SU-DHL-6 (cell line): ENCODE results near the gene CHRNA4.

ENCODE experiments used
- H2AFZ ChIP-seq: fragments of 200-600 bp; sonication (generic); 2 replicates; pipeline ENCODE4 v1.6.1; 2014; ENCODE audit warnings: low read depth, mild to moderate bottlenecking, moderate library complexity, mixed read lengths, antibody characterized with exemption, low read length; ENCODE audit not compliant: severe bottlenecking
- H3F3A ChIP-seq: fragments of 200-600 bp; shearing (Covaris generic); 2 replicates; pipeline ENCODE4 v1.6.0; 2016; ENCODE audit warnings: antibody characterized with exemption, mild to moderate bottlenecking; ENCODE audit not compliant: insufficient read depth
- H3K27ac ChIP-seq: fragments of 200-600 bp; sonication (generic); 2 replicates; pipeline ENCODE4 v1.5.1; 2016; ENCODE audit warnings: low read depth, mild to moderate bottlenecking, low read length, moderate library complexity, mixed read lengths
- H3K27me3 ChIP-seq: fragments of 200-600 bp; sonication (generic), shearing (Covaris generic); 2 replicates; pipeline ENCODE4 v1.6.0; 2014; ENCODE audit warnings: mild to moderate bottlenecking, low read length
- H3K36me3 ChIP-seq: fragments of 200-600 bp; sonication (generic); 2 replicates; pipeline ENCODE4 v1.6.1; 2014; ENCODE audit warnings: mild to moderate bottlenecking, low read length, mixed read lengths
- H3K4me2 ChIP-seq: fragments of 300-600, 200-600 bp; shearing (Covaris generic), sonication (generic); 2 replicates; pipeline ENCODE4 v1.6.0; 2014; ENCODE audit warnings: low read length, low read depth, mild to moderate bottlenecking; ENCODE audit not compliant: poor library complexity, severe bottlenecking
- H3K4me3 ChIP-seq: fragments of 200-600 bp; sonication (generic); 2 replicates; pipeline ENCODE4 v1.5.1; 2014; ENCODE audit warnings: antibody characterized with exemption, low read length, mild to moderate bottlenecking, mixed read lengths; ENCODE audit not compliant: insufficient read depth, poor library complexity, severe bottlenecking
- H3K79me2 ChIP-seq: fragments of 200-600 bp; sonication (generic); 2 replicates; pipeline ENCODE4 v1.6.1; 2014; ENCODE audit warnings: mild to moderate bottlenecking, low read length, moderate library complexity; ENCODE audit not compliant: insufficient read depth
- H3K9ac ChIP-seq: fragments of 200-600 bp; sonication (generic); 2 replicates; pipeline ENCODE4 v1.7.0; 2014; ENCODE audit warnings: mild to moderate bottlenecking, low read length
- H3K9me2 ChIP-seq: fragments of 200-600 bp; sonication (generic); replicated peaks from 2 replicates; pipeline ENCODE4 v1.6.1; 2014; ENCODE audit warnings: low read length; ENCODE audit not compliant: insufficient read depth
- H3K9me3 ChIP-seq: fragments of 200-600 bp; sonication (generic); 2 replicates; pipeline ENCODE4 v1.6.1; 2014; ENCODE audit warnings: low read length, mixed read lengths; ENCODE audit not compliant: insufficient read depth
- H4K20me1 ChIP-seq: fragments of 200-600 bp; sonication (generic); 2 replicates; pipeline ENCODE4 v1.6.1; 2014; ENCODE audit warnings: low read depth, mild to moderate bottlenecking, antibody characterized with exemption, low read length, moderate library complexity, mixed read lengths
- EZH2phosphoT487 ChIP-seq: fragments of 200-600 bp; sonication (generic), shearing (Covaris generic); conservative IDR thresholded peaks from 2 replicates; pipeline ENCODE4 v1.6.1; 2018; ENCODE audit warnings: mild to moderate bottlenecking, antibody characterized with exemption, low read length, moderate library complexity, mixed read lengths
- TF ChIP-seq, protein P1 (sequence below): fragments of 200-600 bp; sonication (generic); IDR thresholded peaks from one replicate; pipeline ENCODE4 v1.5.1; 2017; ENCODE audit warnings: antibody characterized with exemption, mild to moderate bottlenecking, low read length, moderate library complexity; ENCODE audit not compliant: insufficient read depth, poor library complexity, severe bottlenecking

Gene CHRNA4

DNA sequence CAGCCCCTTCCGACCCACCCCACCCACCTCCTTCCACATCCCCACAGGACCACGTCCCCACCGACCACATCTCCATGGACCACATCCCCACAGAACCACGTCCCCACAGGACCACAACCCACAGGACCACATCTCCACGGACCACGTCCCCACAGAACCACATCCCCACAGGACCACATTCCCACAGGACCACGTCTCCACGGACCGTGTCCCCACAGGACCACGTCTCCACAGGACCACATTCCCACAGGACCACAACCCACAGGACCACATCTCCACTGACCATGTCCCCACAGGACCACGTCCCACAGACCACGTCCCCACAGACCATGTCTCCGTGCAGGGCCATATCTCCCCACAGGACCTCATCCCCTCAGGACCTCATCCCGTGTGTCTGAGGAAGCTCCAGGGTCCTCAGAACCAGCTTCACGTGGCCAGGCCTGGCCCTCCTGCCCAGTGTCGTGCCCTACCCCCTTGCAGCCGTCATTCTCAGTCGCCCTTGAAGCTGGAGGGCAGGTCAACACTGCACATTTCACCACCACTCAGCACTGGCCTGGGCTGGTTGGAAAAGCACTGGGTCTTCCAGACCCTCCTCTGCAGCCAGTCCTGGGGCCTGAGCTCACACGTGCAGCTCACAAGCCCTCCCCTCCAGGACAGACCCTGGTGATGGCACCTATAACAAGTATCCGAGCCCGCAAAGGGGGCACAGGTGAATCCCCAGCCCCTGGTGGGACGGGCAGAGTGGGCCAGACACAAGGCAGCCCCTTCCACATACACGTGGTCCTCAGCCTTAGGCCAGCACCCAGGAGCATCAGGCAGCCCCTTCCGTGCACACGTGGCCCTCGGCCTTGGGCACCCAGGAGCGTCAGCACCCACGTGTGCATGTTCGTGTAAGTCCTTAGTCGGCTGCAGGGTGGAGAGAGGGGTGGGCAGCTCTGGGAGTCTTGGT, 3.9 kb downstream of the CHRNA4 start:
- Histone ChIP-seq H3K27me3 (no peaks in the 10 kb centered on the region), H3K9ac (no peak overlapping the region), H3F3A (no peaks in the 10 kb centered on the region), H2AFZ (no peak overlapping the region), H4K20me1 (no peaks in the 10 kb centered on the region), H3K9me3 (no peaks in the 10 kb centered on the region), H3K9me2 (no peaks in the 10 kb centered on the region), H3K36me3 (no peaks in the 10 kb centered on the region), H3K4me2 (no peak overlapping the region), H3K4me3 (no peak overlapping the region), H3K27ac (no peak overlapping the region), H3K79me2 (no peaks in the 10 kb centered on the region)
- TF ChIP-seq EZH2phosphoT487, result no peak
- TF ChIP-seq, protein P1, sequence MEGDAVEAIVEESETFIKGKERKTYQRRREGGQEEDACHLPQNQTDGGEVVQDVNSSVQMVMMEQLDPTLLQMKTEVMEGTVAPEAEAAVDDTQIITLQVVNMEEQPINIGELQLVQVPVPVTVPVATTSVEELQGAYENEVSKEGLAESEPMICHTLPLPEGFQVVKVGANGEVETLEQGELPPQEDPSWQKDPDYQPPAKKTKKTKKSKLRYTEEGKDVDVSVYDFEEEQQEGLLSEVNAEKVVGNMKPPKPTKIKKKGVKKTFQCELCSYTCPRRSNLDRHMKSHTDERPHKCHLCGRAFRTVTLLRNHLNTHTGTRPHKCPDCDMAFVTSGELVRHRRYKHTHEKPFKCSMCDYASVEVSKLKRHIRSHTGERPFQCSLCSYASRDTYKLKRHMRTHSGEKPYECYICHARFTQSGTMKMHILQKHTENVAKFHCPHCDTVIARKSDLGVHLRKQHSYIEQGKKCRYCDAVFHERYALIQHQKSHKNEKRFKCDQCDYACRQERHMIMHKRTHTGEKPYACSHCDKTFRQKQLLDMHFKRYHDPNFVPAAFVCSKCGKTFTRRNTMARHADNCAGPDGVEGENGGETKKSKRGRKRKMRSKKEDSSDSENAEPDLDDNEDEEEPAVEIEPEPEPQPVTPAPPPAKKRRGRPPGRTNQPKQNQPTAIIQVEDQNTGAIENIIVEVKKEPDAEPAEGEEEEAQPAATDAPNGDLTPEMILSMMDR, result no peak

DNA sequence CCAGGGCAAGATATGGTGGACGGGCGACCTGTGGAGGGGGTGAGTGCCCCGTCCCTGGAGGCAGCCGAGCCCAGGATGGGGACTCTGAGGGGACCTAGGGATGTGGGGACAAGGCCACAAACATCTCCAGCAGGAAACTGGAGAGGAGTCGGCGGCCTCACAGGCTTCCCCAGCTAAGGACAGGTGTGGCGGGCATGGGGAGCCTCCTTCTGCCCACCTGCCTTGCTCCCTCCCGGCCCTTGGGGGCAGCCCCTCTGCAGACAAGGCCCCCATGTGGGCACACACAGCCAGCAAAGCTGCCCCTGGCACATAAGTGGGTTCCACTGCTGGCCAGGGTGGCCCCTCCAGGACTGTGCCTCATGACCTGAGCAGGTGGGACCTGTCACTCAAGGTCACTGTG, 4.6 kb downstream of the CHRNA4 start:
- no peaks in the 10 kb centered on the region for H3K9me3 ChIP-seq
- no peak overlapping the region for H3K4me2 ChIP-seq
- H3K27me3 ChIP-seq, result no peaks in the 10 kb centered on the region
- no peak overlapping the region for H3K27ac ChIP-seq
- no peaks in the 10 kb centered on the region for H3F3A ChIP-seq
- H3K79me2 ChIP-seq, result no peaks in the 10 kb centered on the region
- H3K4me3 ChIP-seq, result no peak overlapping the region
- no peak overlapping the region for H2AFZ ChIP-seq
- H3K36me3 ChIP-seq, result no peaks in the 10 kb centered on the region
- no peaks in the 10 kb centered on the region for H3K9me2 ChIP-seq
- no peaks in the 10 kb centered on the region for H4K20me1 ChIP-seq
- no peak overlapping the region for H3K9ac ChIP-seq
- TF ChIP-seq, protein P1, result no peak
- no peak for TF ChIP-seq EZH2phosphoT487

DNA sequence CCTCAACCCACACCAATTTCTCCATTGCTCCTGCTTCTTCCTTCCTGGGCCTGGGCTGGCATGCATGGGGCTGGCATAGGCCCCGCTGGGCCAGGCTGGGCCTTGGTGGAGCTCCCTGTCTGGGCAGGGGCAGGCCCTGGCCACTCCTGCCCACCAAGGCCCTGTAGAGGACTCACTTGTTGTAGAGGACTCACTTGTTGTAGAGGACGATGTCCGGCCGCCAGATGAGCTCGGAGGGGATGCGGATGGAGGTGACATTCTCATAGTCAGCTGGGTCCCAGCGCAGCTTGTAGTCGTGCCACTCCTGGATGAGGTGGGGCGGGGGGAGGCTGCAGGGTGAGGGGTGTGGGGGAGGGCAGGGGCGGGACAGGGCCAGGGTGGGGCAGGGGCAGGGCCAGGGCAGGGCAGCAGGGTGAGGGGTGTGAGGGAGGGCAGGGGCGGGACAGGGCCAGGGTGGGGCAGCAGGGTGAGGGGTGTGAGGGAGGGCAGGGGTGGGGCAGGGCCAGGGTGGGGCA, 5.3 kb downstream of the CHRNA4 start:
- no peaks in the 10 kb centered on the region for H4K20me1 ChIP-seq
- TF ChIP-seq, protein P1, result no peak
- TF ChIP-seq EZH2phosphoT487, result no peak
- no peaks in the 10 kb centered on the region for H3F3A ChIP-seq

More for the DNA sequence above, 5.3 kb downstream of the CHRNA4 start:
- Histone ChIP-seq H3K27ac (no peak overlapping the region), H3K79me2 (no peaks in the 10 kb centered on the region), H3K9me3 (no peaks in the 10 kb centered on the region), H3K9me2 (no peaks in the 10 kb centered on the region), H3K27me3 (no peaks in the 10 kb centered on the region), H3K9ac (no peak overlapping the region), H2AFZ (no peak overlapping the region), H3K36me3 (no peaks in the 10 kb centered on the region), H3K4me2 (no peak overlapping the region), H3K4me3 (no peak overlapping the region)
